ENCODE measurements around the gene SOCS7. TPM values are rescaled to one million over a fixed set of nuclear protein-coding genes. Genes with fewer than 3 reads are reported as not detected.

The SOCS7 gene
- total RNA-seq, 1 donor from 2014 or later, result 13.2 TPM

DNA sequence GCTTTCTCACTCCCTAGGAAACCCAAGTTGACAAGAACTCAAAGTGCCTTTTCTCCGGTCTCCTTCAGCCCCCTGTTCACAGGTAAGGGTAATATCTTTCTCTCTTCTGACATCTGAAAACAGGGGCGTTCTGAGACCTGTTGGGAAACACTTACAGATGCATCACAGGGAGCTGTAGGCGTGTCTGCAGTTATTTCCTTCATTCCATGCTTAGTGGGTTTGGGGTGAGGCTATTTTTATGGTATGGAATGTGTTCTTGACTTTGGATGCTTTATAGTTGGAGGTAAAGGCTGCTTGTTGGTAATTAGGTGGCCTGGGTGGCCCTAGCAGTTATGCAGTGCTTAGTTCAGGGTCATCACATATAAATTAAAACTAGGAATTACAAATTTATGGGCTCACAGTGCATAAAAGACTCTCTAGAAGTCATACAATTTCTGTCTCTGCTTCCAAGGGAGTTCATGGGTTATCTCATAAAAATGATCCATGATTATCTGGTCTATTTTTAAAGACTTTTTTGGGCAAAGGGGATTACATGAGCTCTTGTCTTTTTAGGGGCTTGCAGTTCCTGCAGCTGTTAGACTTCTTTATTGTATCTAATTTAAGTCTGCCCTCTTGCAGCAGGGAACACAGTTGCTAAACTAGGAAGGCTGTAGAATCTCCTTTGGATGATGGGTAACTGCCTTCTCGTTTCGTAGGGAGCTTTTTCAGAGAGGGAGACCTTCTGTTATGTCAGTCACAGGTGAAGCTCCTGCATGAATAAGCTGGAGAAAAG lies 10.2 kb downstream of the SOCS7 start:
- no peak for DNase-seq (ENCODE audit: extremely low read depth, low read depth, low spot score)

- DNase-seq (ENCODE audit: extremely low read depth, low read depth, low spot score), result no peak
Observed at GRCh38 chr17:38363016-38363415, 11.4 kb downstream of the SOCS7 start.

GRCh38 chr17:38364741-38365140 lies 13.1 kb downstream of the SOCS7 start:
- DNase-seq (ENCODE audit: extremely low read depth, low read depth, low spot score), result no peak

DNA sequence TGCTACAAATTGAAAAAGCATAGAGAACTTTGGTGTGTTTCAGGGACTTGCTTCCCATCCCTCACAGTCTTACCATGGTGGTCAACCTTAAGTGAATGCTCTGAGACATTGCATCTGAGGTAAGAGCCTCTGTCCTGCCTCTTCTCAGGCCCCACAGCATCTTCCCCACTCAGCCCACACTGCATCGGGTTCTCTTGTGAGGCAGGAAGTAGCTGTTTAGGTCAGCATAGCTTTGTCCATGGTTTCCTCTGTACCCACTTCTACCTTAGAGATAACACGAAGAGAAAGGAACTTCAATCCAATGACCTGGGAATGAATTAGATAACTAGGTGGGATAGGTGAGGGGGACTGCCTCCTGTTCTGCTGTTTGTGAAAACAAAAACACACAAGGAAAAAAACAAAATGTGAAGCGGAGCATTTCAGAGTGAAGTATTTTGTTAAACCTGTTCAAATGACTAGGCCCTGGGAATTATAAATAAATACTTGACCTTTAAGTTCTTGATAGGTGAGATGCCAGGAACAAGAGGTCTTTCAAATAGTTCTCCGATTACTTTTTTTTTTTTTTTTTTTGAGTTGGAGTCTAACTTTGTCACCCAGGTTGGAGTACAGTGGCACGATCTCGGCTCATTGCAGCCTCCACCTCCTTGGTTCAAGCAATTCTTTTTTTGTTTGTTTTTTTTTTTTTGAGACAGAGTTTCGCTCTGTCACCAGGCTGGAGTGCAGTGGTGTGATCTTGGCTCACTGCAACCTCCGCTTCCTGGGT lies 17.7 kb downstream of the SOCS7 start:
- DNase-seq (ENCODE audit: extremely low read depth, low read depth, low spot score), result no peak

GRCh38 chr17:38379448-38379847 lies 27.8 kb downstream of the SOCS7 start:
- no peak for DNase-seq (ENCODE audit: extremely low read depth, low read depth, low spot score)

DNA sequence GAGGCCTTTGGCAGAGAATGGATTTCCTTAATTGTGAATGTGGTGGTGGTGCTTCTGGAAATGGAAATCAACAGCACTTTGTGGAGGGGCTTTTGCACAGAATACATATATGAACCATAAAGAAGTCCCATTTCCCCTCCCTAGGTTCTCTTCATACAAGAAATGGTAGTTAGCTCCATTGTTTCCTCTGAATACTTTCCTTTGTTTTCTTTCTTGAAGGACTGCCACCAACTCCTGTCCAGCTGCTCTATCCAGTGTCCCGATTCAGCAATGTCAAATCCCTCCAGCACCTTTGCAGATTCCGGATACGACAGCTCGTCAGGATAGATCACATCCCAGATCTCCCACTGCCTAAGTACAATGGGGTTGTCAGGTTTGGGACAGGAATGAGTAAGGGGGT lies 43.4 kb downstream of the SOCS7 start:
- DNase-seq (ENCODE audit: extremely low read depth, low read depth, low spot score), result no peak

DNA sequence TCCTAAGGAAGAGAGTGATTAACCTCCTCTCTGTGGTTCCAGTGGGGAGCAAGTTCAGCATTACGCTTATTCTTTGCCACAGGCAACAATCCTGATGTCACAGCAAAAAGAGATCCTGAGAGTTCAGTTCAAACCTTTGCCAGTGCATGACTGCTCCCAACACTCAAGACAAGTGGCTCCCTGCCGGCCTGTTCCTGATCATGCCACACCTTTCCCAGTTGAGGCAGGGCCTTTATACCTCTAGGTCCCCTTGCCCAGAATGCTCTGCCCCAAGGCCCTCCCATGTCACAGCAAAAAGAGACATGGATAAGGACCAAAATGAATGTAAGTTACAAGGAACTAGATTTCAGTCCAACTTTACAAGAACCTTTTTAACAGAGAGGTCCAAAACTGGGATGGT lies 45.6 kb downstream of the SOCS7 start:
- DNase-seq (ENCODE audit: extremely low read depth, low read depth, low spot score), result no peak

DNA sequence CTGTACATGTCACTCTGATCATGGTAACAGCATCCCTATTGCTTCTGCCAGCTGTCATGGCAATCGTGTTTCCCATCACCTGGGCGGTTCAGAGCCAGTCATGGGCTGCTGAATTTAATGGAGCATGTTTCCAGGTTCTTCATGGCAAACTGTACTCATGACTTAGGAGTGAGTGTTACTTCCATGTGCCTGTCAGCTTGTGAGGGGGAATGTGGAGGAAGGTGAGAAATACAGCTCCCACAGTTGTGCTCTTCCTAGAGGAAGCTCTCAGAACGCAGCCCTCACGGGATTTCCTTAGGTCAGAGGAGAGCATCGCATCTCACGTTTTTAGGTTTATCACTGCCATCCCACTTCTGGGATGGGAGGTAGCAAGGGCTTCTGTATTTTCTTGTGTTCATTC lies 48.6 kb downstream of the SOCS7 start:
- DNase-seq (ENCODE audit: extremely low read depth, low read depth, low spot score), result no peak

- DNase-seq (ENCODE audit: extremely low read depth, low read depth, low spot score), result no peak
Observed at GRCh38 chr17:38401459-38401858, 49.8 kb downstream of the SOCS7 start.

DNA sequence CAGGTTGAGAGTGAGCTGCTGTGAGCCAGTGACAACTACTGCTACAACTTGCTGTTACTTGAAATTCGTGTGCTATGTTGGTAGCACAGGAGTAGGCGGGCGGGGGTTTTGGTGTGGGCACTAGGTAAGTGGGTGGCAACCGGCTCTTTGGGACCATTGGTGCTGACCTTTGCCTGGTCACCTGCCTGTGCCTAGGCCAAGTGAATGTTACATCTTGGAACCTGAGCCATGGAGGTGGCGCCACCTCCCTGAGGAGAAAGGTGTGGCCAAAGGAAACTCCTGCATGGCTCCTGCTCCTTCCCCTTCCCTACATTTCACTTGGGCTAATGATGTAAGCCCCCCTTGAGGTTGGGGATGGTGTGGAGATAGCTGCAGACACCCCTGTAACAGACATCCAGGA lies 51.3 kb downstream of the SOCS7 start:
- no peak for DNase-seq (ENCODE audit: extremely low read depth, low read depth, low spot score)

- DNase-seq (ENCODE audit: extremely low read depth, low read depth, low spot score), result no peak
Observed at GRCh38 chr17:38403491-38403890, 51.8 kb downstream of the SOCS7 start.

DNA sequence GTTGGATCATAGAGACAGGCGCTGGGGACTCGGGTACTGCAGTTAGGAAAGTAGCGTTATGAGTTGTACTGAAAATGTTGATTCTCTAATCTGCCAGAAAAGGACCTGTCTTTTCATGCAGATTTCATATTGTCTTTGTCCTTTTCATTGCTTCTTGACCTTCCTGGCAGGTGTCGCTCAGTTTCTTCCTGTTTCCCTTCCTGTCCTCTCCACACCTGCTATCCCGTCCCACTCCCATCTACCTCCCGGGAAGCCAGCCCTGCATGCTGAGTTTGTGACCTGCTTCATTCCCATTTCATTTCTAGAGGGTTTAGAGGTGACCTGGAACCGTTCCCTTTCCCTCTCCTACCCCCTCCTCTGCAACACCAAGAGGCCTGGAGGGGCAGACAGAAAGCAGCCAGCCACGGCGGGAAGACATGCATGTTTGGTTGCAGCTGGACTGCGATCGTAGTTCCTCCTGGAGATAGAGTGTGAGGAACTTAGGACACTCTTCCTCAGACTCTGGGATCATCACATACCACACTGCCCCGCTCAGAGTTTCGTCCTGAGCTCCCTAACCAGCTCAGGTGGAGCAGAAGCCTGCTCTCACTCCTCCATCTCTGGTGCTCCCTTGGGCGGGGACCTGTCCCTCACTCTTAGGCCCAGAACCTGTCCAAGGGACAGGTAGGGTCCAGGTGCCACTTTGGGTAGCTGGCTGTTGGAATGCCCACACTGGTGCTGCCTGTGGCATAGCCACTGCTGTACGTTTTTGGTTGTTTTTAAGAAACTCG lies 52.7 kb downstream of the SOCS7 start:
- DNase-seq (ENCODE audit: extremely low read depth, low read depth, low spot score), result no peak

DNA sequence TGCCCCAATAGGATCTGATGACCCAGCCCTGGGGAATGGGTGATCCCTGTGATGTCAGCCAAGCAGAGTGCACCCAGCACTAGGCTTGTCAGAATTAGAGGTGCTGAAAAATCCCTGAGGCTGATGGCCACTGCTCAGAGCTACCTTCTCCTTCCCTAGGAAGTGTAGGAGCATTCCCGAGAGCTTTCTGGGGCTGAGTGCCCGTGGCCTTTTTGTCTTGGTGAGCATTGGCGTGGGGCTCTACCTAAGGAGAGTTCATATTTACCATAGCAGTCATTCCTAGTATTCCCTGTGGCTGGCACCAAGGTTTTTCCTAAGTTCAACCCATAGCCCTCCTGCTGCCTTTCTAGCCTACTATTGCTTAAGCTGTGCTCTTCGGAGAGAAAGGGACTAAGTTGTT lies 54.0 kb downstream of the SOCS7 start:
- no peak for DNase-seq (ENCODE audit: extremely low read depth, low read depth, low spot score)

DNA sequence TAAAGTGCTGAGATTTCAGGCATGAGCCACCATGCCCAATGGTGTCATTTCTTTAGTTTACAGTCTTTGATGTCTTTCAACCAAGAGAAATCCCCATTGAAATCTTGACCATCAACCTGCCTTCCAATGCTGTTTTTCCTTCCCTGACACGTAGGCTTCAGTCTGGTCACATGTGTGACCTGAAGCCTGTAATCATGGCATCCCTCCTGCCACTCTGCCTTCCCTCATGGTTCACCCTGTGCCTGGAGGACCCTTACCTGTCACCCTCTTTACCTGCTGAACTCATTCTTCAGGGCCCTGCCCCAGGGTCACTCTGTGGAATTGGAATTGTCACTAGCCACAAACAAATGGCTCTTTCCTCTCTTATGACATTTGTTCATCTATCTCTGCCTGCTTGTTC lies 58.6 kb downstream of the SOCS7 start:
- no peak for DNase-seq (ENCODE audit: extremely low read depth, low read depth, low spot score)

DNA sequence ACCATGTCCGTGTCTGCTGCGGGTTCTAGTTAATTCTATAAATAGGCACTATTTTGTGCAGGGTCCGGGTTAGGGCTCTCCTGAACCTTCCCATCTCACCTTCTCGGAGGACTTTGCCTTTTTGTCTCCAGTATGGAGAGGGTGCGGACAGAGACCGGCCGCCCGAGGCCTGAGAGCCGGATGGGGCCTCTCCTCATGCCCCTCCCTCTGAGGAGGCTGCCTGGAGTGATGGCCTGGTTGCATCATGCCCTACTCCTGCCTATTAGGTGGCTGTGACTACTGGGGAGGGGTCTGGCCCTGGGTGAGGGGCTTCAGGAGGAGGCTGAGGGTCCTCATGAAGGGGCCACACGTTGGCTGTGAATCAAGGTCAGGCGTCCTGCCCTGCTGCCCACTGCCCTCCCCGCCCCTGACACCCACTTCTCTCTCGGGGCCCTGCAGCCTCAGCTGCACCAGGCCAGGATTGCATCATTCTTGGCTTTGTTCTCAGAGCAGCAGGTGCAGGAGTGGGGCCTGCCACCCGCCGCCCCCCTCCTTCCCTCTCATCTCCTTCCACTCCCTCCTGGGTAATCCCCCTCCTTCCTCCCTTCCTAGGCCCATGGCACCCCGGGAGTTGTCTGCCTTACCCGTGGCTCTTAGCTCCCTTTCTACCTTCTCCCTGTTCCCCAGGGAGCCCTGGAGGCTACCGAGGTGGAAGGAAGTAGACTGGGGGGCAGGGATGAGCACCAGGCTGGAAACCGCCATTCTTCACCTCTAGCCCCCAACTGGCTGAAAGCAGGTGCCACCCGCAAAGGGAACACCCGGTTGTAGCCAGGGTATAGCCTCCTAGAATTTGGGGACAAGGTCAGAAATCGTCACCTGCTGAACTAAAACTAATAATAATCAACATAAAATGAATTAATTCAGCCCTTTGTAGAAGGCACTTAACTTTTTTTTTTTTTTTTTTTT lies 63.9 kb downstream of the SOCS7 start:
- no peak for DNase-seq (ENCODE audit: extremely low read depth, low read depth, low spot score)

DNA sequence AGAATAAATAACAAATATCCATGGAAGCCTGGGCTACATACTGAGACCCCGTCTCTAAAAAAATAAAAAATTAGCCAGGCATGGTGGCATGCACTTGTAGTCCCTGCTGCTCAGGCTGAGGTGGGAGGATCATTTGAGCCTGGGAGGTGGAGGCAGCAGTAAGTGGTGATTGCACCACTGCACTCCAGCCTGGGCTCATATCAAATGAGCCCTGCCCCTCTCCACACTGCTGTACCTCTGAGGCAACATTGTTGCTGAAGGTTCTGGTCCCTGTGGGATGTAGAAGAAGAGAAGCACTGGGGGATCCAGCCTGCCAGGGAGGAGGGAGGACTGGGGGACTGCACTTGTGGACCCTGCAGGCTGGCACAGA lies 65.2 kb downstream of the SOCS7 start:
- DNase-seq (ENCODE audit: extremely low read depth, low read depth, low spot score), result no peak

GRCh38 chr17:38417210-38417951 lies 65.7 kb downstream of the SOCS7 start:
- DNase-seq (ENCODE audit: extremely low read depth, low read depth, low spot score), result no peak

DNA sequence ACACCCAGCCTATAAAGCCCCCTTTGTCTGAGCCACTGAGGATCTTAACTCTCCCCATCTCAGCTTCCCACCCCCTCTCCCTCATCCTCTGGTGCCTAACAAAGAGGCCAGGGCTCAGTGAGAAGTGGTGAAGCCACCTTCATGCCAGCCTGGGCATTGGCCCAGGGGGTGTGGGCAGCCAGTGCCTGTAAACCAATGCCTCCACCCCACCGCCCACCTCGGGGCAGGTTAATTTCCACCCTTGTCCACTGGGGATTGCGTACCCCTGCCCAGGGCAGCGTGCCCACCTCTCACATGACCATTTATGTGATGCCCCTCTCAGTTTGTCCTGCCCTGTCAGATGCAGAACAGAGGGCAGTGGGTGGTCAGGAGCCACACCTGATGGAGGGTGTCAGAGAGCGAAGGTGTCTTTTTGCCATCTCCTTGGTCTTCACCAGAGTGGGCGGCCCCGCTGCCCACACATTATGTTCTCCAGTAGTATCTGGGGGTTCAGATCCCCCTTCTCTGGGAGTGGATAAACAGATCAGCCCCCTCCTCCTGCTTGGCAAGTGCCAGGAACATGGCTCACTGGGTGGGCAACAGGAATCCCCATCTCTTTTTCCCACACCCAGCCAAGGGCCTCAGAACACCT lies 66.5 kb downstream of the SOCS7 start:
- no peak for DNase-seq (ENCODE audit: extremely low read depth, low read depth, low spot score)

Measured in glomerular endothelial cell (primary cell).